Peyer's patch (tissue), 4 donors: ENCODE measurements around the gene FER. TPM values are rescaled to one million over a fixed set of nuclear protein-coding genes. Genes with fewer than 3 reads are reported as not detected.

Experiments
- DNase-seq, 3 donors: peaks; one replicate each; pipeline ENCODE4 v3.0.0-alpha.2; 2017 to 2019
- H3K27ac ChIP-seq, 4 donors: fragments of 200-600 bp; sonication (generic); one replicate each; pipeline ENCODE4 v1.5.1; 2016 to 2019
- H3K27me3 ChIP-seq, 2 donors: fragments of 200-600 bp; sonication (generic); one replicate each; pipeline ENCODE4 v1.5.1; 2019
- H3K36me3 ChIP-seq, 3 donors: fragments of 200-600 bp; sonication (generic); one replicate each; pipeline ENCODE4 v1.5.1; 2016 to 2019
- H3K4me1 ChIP-seq, 4 donors: fragments of 200-600 bp; sonication (generic); one replicate each; pipeline ENCODE4 v1.5.1; 2016 to 2019
- H3K4me3 ChIP-seq, 4 donors: fragments of 200-600 bp; sonication (generic); 1 replicate in 3 of 4; 2 replicates in 1 of 4; pipeline ENCODE4 v1.5.1; 2016 to 2019; ENCODE audit warnings: mild to moderate bottlenecking in 1 of 4
- H3K9me3 ChIP-seq, 4 donors: fragments of 200-600 bp; sonication (generic); one replicate each; pipeline ENCODE4 v1.5.1; 2016 to 2019; ENCODE audit warnings: mild to moderate bottlenecking in 1 of 4
- CTCF ChIP-seq, 6 experiments: fragments of 450-650 bp in 4 of 6; fragments of 200-600 bp in 2 of 6; sonication (generic) in 1 of 6; IDR thresholded peaks; one replicate each; pipeline ENCODE4 v1.5.1; 2017 to 2019; ENCODE audit warnings: antibody characterized with exemption in 6 of 6, mild to moderate bottlenecking in 3 of 6, moderate library complexity in 1 of 6
- POLR2A ChIP-seq, 2 donors: fragments of 450-650 bp; IDR thresholded peaks; one replicate each; pipeline ENCODE4 v1.5.1; 2017; ENCODE audit warnings: antibody characterized with exemption in 2 of 2, mild to moderate bottlenecking in 2 of 2, moderate library complexity in 2 of 2
- total RNA-seq, 4 donors: library from RNA; depleted of rRNA; stranded (reverse); fragments of >200 nt; gene quantifications; one replicate each; pipeline ENCODE4 v1.1.0, GENCODE V29; 2016

FER gene
- total RNA-seq, 4 donors from 2014 or later = 8.4 to 104 (median 12.5) TPM

DNA sequence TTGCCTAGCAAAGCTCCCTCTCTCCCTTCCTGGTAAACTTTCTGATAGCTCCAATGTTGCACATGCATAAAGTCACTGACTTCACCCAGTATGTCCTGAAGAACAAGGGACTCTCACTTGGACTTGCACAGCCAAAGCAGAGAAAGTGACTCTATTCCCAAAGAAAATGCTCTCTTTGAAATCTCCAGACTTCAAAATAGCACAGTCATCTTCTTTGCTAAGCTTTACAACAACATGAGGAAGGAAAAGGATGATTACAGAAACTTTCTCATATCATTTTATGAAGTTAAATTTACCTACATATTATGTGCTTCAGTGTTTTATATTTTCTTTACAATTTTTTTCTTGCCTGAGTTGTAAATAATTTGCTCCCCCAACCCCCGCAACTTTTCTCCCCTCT, 397.4 kb downstream of the FER start:
- Histone ChIP-seq H3K36me3 (no peaks in the 10 kb centered on the region), H3K27ac (no peak overlapping the region), H3K4me3 (no peak overlapping the region), H3K4me1 (no peaks in the 10 kb centered on the region), H3K27me3 (no peaks in the 10 kb centered on the region), H3K9me3 (no peaks in the 10 kb centered on the region)
- DNase-seq = no peak
- no peak for TF ChIP-seq POLR2A (IDR thresholded peaks at IDR 0.05)
- no peak for TF ChIP-seq CTCF (IDR thresholded peaks at IDR 0.05)

DNA sequence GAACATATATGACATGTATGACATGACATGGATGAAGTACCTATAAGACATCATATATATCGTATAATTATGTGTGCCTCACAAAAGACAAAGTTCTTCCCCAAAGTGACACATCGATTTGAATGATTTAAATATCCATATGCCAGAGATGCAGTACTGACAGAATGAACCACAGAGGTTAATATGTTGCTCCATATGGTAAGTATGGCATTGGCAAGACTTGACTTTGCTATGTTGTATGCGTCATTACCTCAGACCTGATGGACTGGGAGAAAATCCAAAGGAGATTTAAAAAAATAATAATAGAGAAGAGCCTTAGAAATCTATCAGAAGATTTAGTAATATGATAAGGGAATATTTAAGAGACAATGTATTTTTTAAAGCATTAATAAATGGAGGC, 398.9 kb downstream of the FER start:
- TF ChIP-seq POLR2A (IDR thresholded peaks at IDR 0.05) (no peak), CTCF (IDR thresholded peaks at IDR 0.05) (no peak)
- Histone ChIP-seq H3K4me1 (no peaks in the 10 kb centered on the region), H3K36me3 (no peaks in the 10 kb centered on the region)

GRCh38 chr5:109152565-109152964, 404.9 kb downstream of the FER start:
- DNase-seq = no peak
- H3K4me3 ChIP-seq = no peak overlapping the region
- TF ChIP-seq POLR2A (IDR thresholded peaks at IDR 0.05) = no peak
- no peak overlapping the region for H3K27ac ChIP-seq
- no peaks in the 10 kb centered on the region for H3K27me3 ChIP-seq
- no peaks in the 10 kb centered on the region for H3K4me1 ChIP-seq
- H3K36me3 ChIP-seq = no peaks in the 10 kb centered on the region
- no peaks in the 10 kb centered on the region for H3K9me3 ChIP-seq

More for the DNA sequence above, 398.9 kb downstream of the FER start:
- H3K9me3 ChIP-seq = no peaks in the 10 kb centered on the region
- no peak overlapping the region for H3K4me3 ChIP-seq
- no peak overlapping the region for H3K27ac ChIP-seq
- no peak for DNase-seq
- no peaks in the 10 kb centered on the region for H3K27me3 ChIP-seq

DNA sequence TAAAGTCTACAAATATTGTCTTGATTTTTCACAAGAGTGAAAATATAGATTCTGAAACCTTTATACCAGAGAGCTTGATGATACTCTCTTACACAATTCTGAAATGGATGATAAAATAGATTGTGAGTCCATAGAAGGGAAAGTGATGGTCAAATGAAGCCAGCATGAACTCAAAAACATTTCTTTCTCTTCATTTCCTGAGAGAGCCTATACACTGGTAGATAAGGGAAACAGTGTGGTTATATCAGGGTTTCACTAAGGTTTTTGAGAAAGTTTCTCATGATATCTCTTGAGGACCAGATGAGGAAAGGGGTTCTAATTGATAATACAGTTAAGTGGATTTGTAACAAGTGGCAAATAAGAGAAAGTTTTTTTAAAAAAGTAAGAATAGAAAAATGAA, 407.9 kb downstream of the FER start:
- no peak overlapping the region for H3K4me3 ChIP-seq
- no peak overlapping the region for H3K27ac ChIP-seq
- H3K4me1 ChIP-seq = no peaks in the 10 kb centered on the region
- TF ChIP-seq POLR2A (IDR thresholded peaks at IDR 0.05) (no peak), CTCF (IDR thresholded peaks at IDR 0.05) (no peak)
- DNase-seq = no peak
- H3K36me3 ChIP-seq = no peaks in the 10 kb centered on the region
- no peaks in the 10 kb centered on the region for H3K9me3 ChIP-seq
- H3K27me3 ChIP-seq = no peaks in the 10 kb centered on the region

- H3K9me3 ChIP-seq = no peaks in the 10 kb centered on the region
- no peaks in the 10 kb centered on the region for H3K27me3 ChIP-seq
- H3K36me3 ChIP-seq = no peaks in the 10 kb centered on the region
- no peak for DNase-seq
- no peak for TF ChIP-seq CTCF (IDR thresholded peaks at IDR 0.05)
- TF ChIP-seq POLR2A (IDR thresholded peaks at IDR 0.05) = no peak
- H3K4me3 ChIP-seq = no peak overlapping the region
- H3K27ac ChIP-seq = no peak overlapping the region
- no peaks in the 10 kb centered on the region for H3K4me1 ChIP-seq
These were observed 409.2 kb downstream of the FER start for GRCh38 chr5:109156885-109157284.

GRCh38 chr5:109160468-109160867, 412.8 kb downstream of the FER start:
- Histone ChIP-seq H3K27me3 (no peaks in the 10 kb centered on the region), H3K4me3 (no peak overlapping the region), H3K9me3 (no peaks in the 10 kb centered on the region), H3K4me1 (no peaks in the 10 kb centered on the region), H3K36me3 (no peaks in the 10 kb centered on the region), H3K27ac (no peak overlapping the region)
- no peak for DNase-seq
- TF ChIP-seq POLR2A (IDR thresholded peaks at IDR 0.05) = no peak
- no peak for TF ChIP-seq CTCF (IDR thresholded peaks at IDR 0.05)
